Adrenal gland (tissue), 12 donors: Measurements from ENCODE around the gene TRPM8. TPM values are rescaled to one million over a fixed set of nuclear protein-coding genes. Genes with fewer than 3 reads are reported as not detected.
"Not testable (repeated sequence)": the region's sequence is repeated elsewhere in the genome, so short reads cannot be mapped to it uniquely, and the experiment has no call there.

ENCODE experiments used
- DNase-seq, 7 donors: peaks; one replicate each; pipeline ENCODE4 v3.0.0-alpha.2; 2019 to 2020
- H3K27ac ChIP-seq, 5 donors: fragments of 200-600 bp; sonication (generic) in 4 of 5; 1 replicate in 3 of 5; 2 replicates in 2 of 5; pipeline versions ENCODE4 v1.5.1 to v1.8.0; 2016 to 2020; ENCODE audit warnings: mild to moderate bottlenecking in 1 of 5
- H3K27me3 ChIP-seq: fragments of 200-600 bp; 2 replicates; pipeline ENCODE4 v1.8.0; 2021
- H3K36me3 ChIP-seq, 2 donors: fragments of 200-600 bp; replicated peaks in 1 of 2; 1 replicate in 1 of 2; 2 replicates in 1 of 2; pipeline versions ENCODE4 v1.5.1 to v1.8.0; 2018 to 2022
- H3K4me1 ChIP-seq, 2 donors: fragments of 200-600 bp; replicated peaks in 1 of 2; 1 replicate in 1 of 2; 2 replicates in 1 of 2; pipeline versions ENCODE4 v1.5.1 to v1.8.0; 2018 to 2021
- H3K4me3 ChIP-seq, 4 donors: fragments of 200-600 bp; sonication (generic) in 3 of 4; one replicate each; pipeline ENCODE4 v1.5.1; 2016 to 2018
- H3K9me3 ChIP-seq, 3 donors: fragments of 200-600 bp; sonication (generic) in 1 of 3; replicated peaks in 1 of 3; 1 replicate in 2 of 3; 2 replicates in 1 of 3; pipeline versions ENCODE4 v1.5.1 to v1.8.0; 2016 to 2021
- CTCF ChIP-seq, 6 experiments: fragments of 450-650 bp in 4 of 6; fragments of 200-600 bp in 2 of 6; sonication (generic) in 1 of 6; IDR thresholded peaks; 1 replicate in 5 of 6; 2 replicates in 1 of 6; pipeline versions ENCODE4 v1.5.1 to v1.8.0; 2016 to 2021; ENCODE audit warnings: antibody characterized with exemption in 6 of 6, mild to moderate bottlenecking in 2 of 6, moderate library complexity in 1 of 6
- POLR2A ChIP-seq, 2 donors: fragments of 450-650 bp; IDR thresholded peaks; one replicate each; pipeline ENCODE4 v1.6.1; 2017; ENCODE audit warnings: antibody characterized with exemption in 2 of 2, mild to moderate bottlenecking in 2 of 2, moderate library complexity in 1 of 2
- WGBS, 4 donors: extraction: QIAGEN DNeasy Blood & Tissue Kit in 2 of 4; methylation state at CpG; one replicate each; pipeline versions ENCODE4 v1.1.5 to v1.1.7; 2013 to 2017; 5-methylcytosine and 5-hydroxymethylcytosine counted together
- intact Hi-C, 2 donors: fragments of 100-400 bp; cut with DNase I; formaldehyde crosslinking; loops; one replicate each; pipeline versions ENCODE4 v1.14.1 to v1.15.0; 2022 to 2023
- polyA plus RNA-seq, 3 donors: library from polyadenylated mRNA; stranded (reverse); fragments of 200-250 nt in 2 of 3; fragments of 350-450 nt in 1 of 3; fragmentation: Illumina TruSeq in 1 of 3; extraction: RNeasy Lipid Tissue Mini Kit (QIAGEN cat#74804) in 1 of 3; gene quantifications; one replicate each; pipeline ENCODE4 v1.2.3, GENCODE V29; 2013 to 2014
- total RNA-seq, 9 donors: library from RNA; depleted of rRNA in 4 of 9; stranded (reverse); fragments of >200 nt in 4 of 9; fragments of 120-200 nt in 1 of 9; fragmentation: NEBNext Ultra II Directional in 1 of 9; extraction: Animal tissue kit (Norgen Biotek cat#: 25700) in 1 of 9; gene quantifications; one replicate each; pipeline versions ENCODE4 v1.1.0 to v1.2.4, GENCODE V29; 2013 to 2023
- donor health status: healthy with polysubstance abuse.
- donor health status: Bipolar disorder and iron deficiency.
- donor health status: DM: yes; HTN: yes; CAD: no.
- donor health status: DM: no; HTN: no; CAD: no.
- donor health status: DM: no; HTN: no; CAD: no.
- donor health status: DM: yes; HTN: yes; CAD: no.

The TRPM8 gene
- total and polyA plus RNA-seq, 12 donors, result not detected

GRCh38 chr2:233964581-233964980 lies 47.4 kb downstream of the TRPM8 start:
- WGBS, 4 donors, result 88 to 94% (median 93%) methylated on average over 4 to 9 of the region's 9 CpGs
- Histone ChIP-seq H3K27ac (no peak overlapping the region), H3K4me3 (no peak overlapping the region), H3K36me3 (no peaks in the 10 kb centered on the region), H3K4me1 (no peaks in the 10 kb centered on the region), H3K27me3 (no peaks in the 10 kb centered on the region), H3K9me3 (no peaks in the 10 kb centered on the region)
- intact Hi-C loops, result no loop called here
- DNase-seq, result no peak
- TF ChIP-seq CTCF (IDR thresholded peaks at IDR 0.05), result no peak
- no peak for TF ChIP-seq POLR2A (IDR thresholded peaks at IDR 0.05)

GRCh38 chr2:233965032-233965603 lies 47.9 kb downstream of the TRPM8 start:
- WGBS, 4 donors, result 79 to 84% (median 82%) methylated on average over 7 to 10 of the region's 10 CpGs
- Histone ChIP-seq H3K36me3 (no peaks in the 10 kb centered on the region), H3K4me3 (no peak overlapping the region), H3K4me1 (no peaks in the 10 kb centered on the region), H3K27me3 (no peaks in the 10 kb centered on the region), H3K27ac (no peak overlapping the region), H3K9me3 (no peaks in the 10 kb centered on the region)
- intact Hi-C loops, result no loop called here
- TF ChIP-seq CTCF (IDR thresholded peaks at IDR 0.05) (no peak), POLR2A (IDR thresholded peaks at IDR 0.05) (no peak)
- DNase-seq, result no peak

- intact Hi-C loops, H3K4me3 ChIP-seq, H3K9me3 ChIP-seq: not testable (repeated sequence)
These were observed 48.5 kb downstream of the TRPM8 start for GRCh38 chr2:233965646-233966045.

GRCh38 chr2:233966388-233966787 lies 49.2 kb downstream of the TRPM8 start:
- intact Hi-C loops, result no loop called here
- no peak overlapping the region for H3K27ac ChIP-seq
- no peak overlapping the region for H3K4me3 ChIP-seq
- H3K4me1 ChIP-seq, result no peaks in the 10 kb centered on the region
- H3K27me3 ChIP-seq, result no peaks in the 10 kb centered on the region
- no peak for DNase-seq
- no peaks in the 10 kb centered on the region for H3K9me3 ChIP-seq
- H3K36me3 ChIP-seq, result no peaks in the 10 kb centered on the region
- 70 to 90% (median 79%) methylated on average over 6 to 7 of the region's 7 CpGs for WGBS, 4 donors
- TF ChIP-seq CTCF (IDR thresholded peaks at IDR 0.05) (no peak), POLR2A (IDR thresholded peaks at IDR 0.05) (no peak)

More at GRCh38 chr2:233965646-233966045, 48.5 kb downstream of the TRPM8 start:
- not testable (repeated sequence) for H3K27ac ChIP-seq, DNase-seq, H3K36me3 ChIP-seq, H3K27me3 ChIP-seq, H3K4me1 ChIP-seq
- 80 to 94% (median 91%) methylated on average over 7 of the region's 7 CpGs for WGBS, 4 donors

GRCh38 chr2:233967164-233967563 lies 50.0 kb downstream of the TRPM8 start:
- Histone ChIP-seq H3K4me1 (no peaks in the 10 kb centered on the region), H3K27me3 (no peaks in the 10 kb centered on the region), H3K4me3 (no peak overlapping the region), H3K27ac (no peak overlapping the region), H3K9me3 (no peaks in the 10 kb centered on the region), H3K36me3 (no peaks in the 10 kb centered on the region)
- TF ChIP-seq POLR2A (IDR thresholded peaks at IDR 0.05) (no peak), CTCF (IDR thresholded peaks at IDR 0.05) (no peak)
- intact Hi-C loops, result no loop called here
- no peak for DNase-seq
- 67 to 76% (median 74%) methylated on average over 2 of the region's 2 CpGs for WGBS, 4 donors
